Measurements from ENCODE around the gene THRB. TPM values are rescaled to one million over a fixed set of nuclear protein-coding genes. Genes with fewer than 3 reads are reported as not detected.

THRB gene
- polyA plus RNA-seq, 1 of the 3 experiments (the other 2 are of a cell fraction) = 0.02 TPM

GRCh38 chr3:24454856-24455255 is 39.8 kb downstream of the THRB start:
- DNase-seq = no peak
- Histone ChIP-seq H3K4me3 (ENCODE audit: low read depth in 2 of 2, low read length in 1 of 2) (no peak overlapping the region), H4K20me1 (ENCODE audit: insufficient read depth) (no peaks in the 10 kb centered on the region), H3K9ac (no peak overlapping the region), H3K9me3 (no peaks in the 10 kb centered on the region), H3K27ac (ENCODE audit: low read depth in 2 of 2, low read length in 1 of 2) (no peak overlapping the region), H3K27me3 (ENCODE audit: insufficient read depth) (no peaks in the 10 kb centered on the region), H3K36me3 (replicated peaks in 1 of 2; ENCODE audit: control insufficient read depth in 1 of 2, insufficient read depth in 2 of 2, low read length in 1 of 2) (no peaks in the 10 kb centered on the region), H3K4me2 (no peak overlapping the region), H2AFZ (ENCODE audit: low read depth) (no peak overlapping the region), H3K4me1 (ENCODE audit: control insufficient read depth in 1 of 2, insufficient read depth in 2 of 2, low read depth in 1 of 2, low read length in 1 of 2) (no peaks in the 10 kb centered on the region), H3K9me2 (no peaks in the 10 kb centered on the region), H3K79me2 (ENCODE audit: insufficient read depth) (no peaks in the 10 kb centered on the region), H3F3A (replicated peaks; ENCODE audit: insufficient read depth) (no peaks in the 10 kb centered on the region)
- POLR2A ChIA-PET = no interaction called here
- CTCF ChIA-PET = no interaction called here
- WGBS (ENCODE audit: low lambda C conversion rate) = 46% methylated on average over 3 of the region's 3 CpGs
- TF ChIP-seq SIN3A (IDR thresholded peaks at IDR 0.05; ENCODE audit: borderline replicate concordance, low read depth, low read length) (no peak), EP300 (IDR thresholded peaks at IDR 0.05; ENCODE audit: borderline replicate concordance in 1 of 2, low read depth in 1 of 2, low read length in 1 of 2) (no peak), MXI1 (IDR thresholded peaks at IDR 0.05; ENCODE audit: low read depth, low read length) (no peak), IRF3 (IDR thresholded peaks at IDR 0.05; ENCODE audit: low read depth, low read length) (no peak), RXRA (IDR thresholded peaks at IDR 0.05; ENCODE audit: borderline replicate concordance, low read depth) (no peak), ELF1 (IDR thresholded peaks at IDR 0.05) (no peak), CHD2 (IDR thresholded peaks at IDR 0.05; ENCODE audit: low read length, partially characterized antibody) (no peak), MEF2A (IDR thresholded peaks at IDR 0.05; ENCODE audit: borderline replicate concordance, low read depth) (no peak), CTCF (IDR thresholded peaks at IDR 0.05) (no peak), NFIC (IDR thresholded peaks at IDR 0.05; ENCODE audit: borderline replicate concordance) (no peak), RFX5 (IDR thresholded peaks at IDR 0.05; ENCODE audit: low read length) (no peak), YY1 (IDR thresholded peaks at IDR 0.05; ENCODE audit: low read depth) (no peak), RCOR1 (IDR thresholded peaks at IDR 0.05; ENCODE audit: low read length) (no peak), EZH2phosphoT487 (IDR thresholded peaks at IDR 0.05; ENCODE audit: borderline replicate concordance, low read depth) (no peak), TAF1 (IDR thresholded peaks at IDR 0.05; ENCODE audit: borderline replicate concordance, low read depth, low read length) (no peak), GABPA (IDR thresholded peaks at IDR 0.05; ENCODE audit: low read depth) (no peak), FOXJ3 (CRISPR knock-in tag; IDR thresholded peaks at IDR 0.05) (no peak), PBX3 (IDR thresholded peaks at IDR 0.05) (no peak)
